Measurements from ENCODE around the gene SHC3. TPM values are rescaled to one million over a fixed set of nuclear protein-coding genes. Genes with fewer than 3 reads are reported as not detected.

Gene SHC3
- total and polyA plus RNA-seq, 2 experiments from 2014 or later: 1.3 to 2.9 TPM

DNA sequence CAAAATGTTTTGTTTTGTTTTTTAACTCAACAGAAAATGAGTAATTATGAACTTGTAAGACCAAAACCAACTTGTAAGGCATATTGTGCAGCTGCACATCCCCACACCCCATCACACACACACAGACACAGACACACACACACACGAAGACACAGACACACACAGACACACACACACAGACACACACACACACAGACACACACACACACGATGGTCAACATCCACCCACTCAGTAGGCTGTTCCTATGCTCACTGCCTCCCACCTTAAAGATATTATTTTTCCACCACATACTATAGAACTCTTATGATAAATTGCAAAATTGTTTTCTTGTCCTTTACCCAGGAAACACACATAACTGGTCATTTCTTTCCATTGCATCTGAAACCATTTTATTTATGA is 6.2 kb downstream of the SHC3 start:
- Mint-ChIP-seq H3K4me3 (no peak overlapping the region), H3K36me3 (ENCODE audit: low read depth) (no peaks in the 10 kb centered on the region), H3K9me3 (no peaks in the 10 kb centered on the region), H3K4me1 (peaks cover 15% of the 10 kb centered on the region), H3K27me3 (ENCODE audit: insufficient read depth, low read depth, poor library complexity) (peaks cover 19% of the 10 kb centered on the region), H3K27ac (no peak overlapping the region)
- H3K4me1 ChIP-seq (ENCODE audit: insufficient read depth): peaks cover 16% of the 10 kb centered on the region
- H3K79me2 ChIP-seq (replicated peaks; ENCODE audit: insufficient read depth): peaks cover 14% of the 10 kb centered on the region; the same call in 1 of the 2 replicates
- TF ChIP-seq POLR2AphosphoS5 (IDR thresholded peaks at IDR 0.05; ENCODE audit: low read depth) (no peak), EZH2 (IDR thresholded peaks at IDR 0.05; ENCODE audit: low read depth, unreplicated experiment) (no peak)
- TF ChIP-seq, protein P1, sequence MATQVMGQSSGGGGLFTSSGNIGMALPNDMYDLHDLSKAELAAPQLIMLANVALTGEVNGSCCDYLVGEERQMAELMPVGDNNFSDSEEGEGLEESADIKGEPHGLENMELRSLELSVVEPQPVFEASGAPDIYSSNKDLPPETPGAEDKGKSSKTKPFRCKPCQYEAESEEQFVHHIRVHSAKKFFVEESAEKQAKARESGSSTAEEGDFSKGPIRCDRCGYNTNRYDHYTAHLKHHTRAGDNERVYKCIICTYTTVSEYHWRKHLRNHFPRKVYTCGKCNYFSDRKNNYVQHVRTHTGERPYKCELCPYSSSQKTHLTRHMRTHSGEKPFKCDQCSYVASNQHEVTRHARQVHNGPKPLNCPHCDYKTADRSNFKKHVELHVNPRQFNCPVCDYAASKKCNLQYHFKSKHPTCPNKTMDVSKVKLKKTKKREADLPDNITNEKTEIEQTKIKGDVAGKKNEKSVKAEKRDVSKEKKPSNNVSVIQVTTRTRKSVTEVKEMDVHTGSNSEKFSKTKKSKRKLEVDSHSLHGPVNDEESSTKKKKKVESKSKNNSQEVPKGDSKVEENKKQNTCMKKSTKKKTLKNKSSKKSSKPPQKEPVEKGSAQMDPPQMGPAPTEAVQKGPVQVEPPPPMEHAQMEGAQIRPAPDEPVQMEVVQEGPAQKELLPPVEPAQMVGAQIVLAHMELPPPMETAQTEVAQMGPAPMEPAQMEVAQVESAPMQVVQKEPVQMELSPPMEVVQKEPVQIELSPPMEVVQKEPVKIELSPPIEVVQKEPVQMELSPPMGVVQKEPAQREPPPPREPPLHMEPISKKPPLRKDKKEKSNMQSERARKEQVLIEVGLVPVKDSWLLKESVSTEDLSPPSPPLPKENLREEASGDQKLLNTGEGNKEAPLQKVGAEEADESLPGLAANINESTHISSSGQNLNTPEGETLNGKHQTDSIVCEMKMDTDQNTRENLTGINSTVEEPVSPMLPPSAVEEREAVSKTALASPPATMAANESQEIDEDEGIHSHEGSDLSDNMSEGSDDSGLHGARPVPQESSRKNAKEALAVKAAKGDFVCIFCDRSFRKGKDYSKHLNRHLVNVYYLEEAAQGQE (IDR thresholded peaks at IDR 0.05; ENCODE audit: unreplicated experiment): no peak
- TF ChIP-seq, protein P2, sequence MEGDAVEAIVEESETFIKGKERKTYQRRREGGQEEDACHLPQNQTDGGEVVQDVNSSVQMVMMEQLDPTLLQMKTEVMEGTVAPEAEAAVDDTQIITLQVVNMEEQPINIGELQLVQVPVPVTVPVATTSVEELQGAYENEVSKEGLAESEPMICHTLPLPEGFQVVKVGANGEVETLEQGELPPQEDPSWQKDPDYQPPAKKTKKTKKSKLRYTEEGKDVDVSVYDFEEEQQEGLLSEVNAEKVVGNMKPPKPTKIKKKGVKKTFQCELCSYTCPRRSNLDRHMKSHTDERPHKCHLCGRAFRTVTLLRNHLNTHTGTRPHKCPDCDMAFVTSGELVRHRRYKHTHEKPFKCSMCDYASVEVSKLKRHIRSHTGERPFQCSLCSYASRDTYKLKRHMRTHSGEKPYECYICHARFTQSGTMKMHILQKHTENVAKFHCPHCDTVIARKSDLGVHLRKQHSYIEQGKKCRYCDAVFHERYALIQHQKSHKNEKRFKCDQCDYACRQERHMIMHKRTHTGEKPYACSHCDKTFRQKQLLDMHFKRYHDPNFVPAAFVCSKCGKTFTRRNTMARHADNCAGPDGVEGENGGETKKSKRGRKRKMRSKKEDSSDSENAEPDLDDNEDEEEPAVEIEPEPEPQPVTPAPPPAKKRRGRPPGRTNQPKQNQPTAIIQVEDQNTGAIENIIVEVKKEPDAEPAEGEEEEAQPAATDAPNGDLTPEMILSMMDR (conservative IDR thresholded peaks at IDR 0.05; ENCODE audit: low read depth in 2 of 2): no peak
- H3K4me3 ChIP-seq: no peak overlapping the region
- no peak for ATAC-seq
- H3K27ac ChIP-seq (ENCODE audit: low read depth): no peak overlapping the region
- no peaks in the 10 kb centered on the region for H3K36me3 ChIP-seq (ENCODE audit: insufficient read depth)
- H3F3A ChIP-seq (replicated peaks; ENCODE audit: low read depth): no peaks in the 10 kb centered on the region
- peaks cover 6% of the 10 kb centered on the region; the same call in 1 of the 2 replicates for H4K20me1 ChIP-seq (replicated peaks; ENCODE audit: insufficient read depth)
- no peaks in the 10 kb centered on the region for H3K9me2 ChIP-seq (ENCODE audit: insufficient read depth)
- H2AFZ ChIP-seq: no peak overlapping the region
- peaks cover 25% of the 10 kb centered on the region for H3K27me3 ChIP-seq (ENCODE audit: insufficient read depth)
- no peak for DNase-seq (ENCODE audit: low spot score)
- no peak overlapping the region for H3K4me2 ChIP-seq

DNA sequence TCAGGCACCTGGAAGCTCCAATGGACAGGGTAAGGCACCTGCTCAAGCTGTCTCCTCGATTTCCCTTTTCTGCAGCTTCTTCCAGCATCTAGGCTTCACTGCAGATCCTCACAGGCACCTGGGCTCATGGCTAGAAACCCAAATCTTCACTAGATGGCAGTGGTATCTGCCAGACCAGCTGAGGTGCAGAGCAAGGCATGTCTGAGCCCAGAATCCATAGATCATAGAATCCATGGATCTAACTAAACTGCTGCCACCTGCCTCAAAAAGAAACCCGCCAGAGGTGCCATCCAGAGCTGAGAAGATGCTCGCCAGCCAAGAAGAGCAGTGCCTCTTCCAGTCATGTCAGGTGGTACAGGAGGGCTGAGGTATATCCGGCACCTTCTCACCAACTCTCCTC is 6.9 kb downstream of the SHC3 start:
- ATAC-seq: peak; percentile 66
- Mint-ChIP-seq H3K36me3 (ENCODE audit: low read depth) (no peaks in the 10 kb centered on the region), H3K27me3 (ENCODE audit: insufficient read depth, low read depth, poor library complexity) (peaks cover 12% of the 10 kb centered on the region), H3K9me3 (no peaks in the 10 kb centered on the region), H3K4me3 (no peak overlapping the region), H3K4me1 (peaks cover 9% of the 10 kb centered on the region), H3K27ac (no peak overlapping the region)
- no peak overlapping the region for H3K4me3 ChIP-seq
- H3K4me1 ChIP-seq (ENCODE audit: insufficient read depth): peaks cover 10% of the 10 kb centered on the region
- no peaks in the 10 kb centered on the region for H3K36me3 ChIP-seq (ENCODE audit: insufficient read depth)
- H4K20me1 ChIP-seq (replicated peaks; ENCODE audit: insufficient read depth): peaks cover 6% of the 10 kb centered on the region; the same call in 1 of the 2 replicates
- H2AFZ ChIP-seq: no peak overlapping the region
- no peaks in the 10 kb centered on the region for H3K9me2 ChIP-seq (ENCODE audit: insufficient read depth)
- peaks cover 14% of the 10 kb centered on the region; the same call in 1 of the 2 replicates for H3K79me2 ChIP-seq (replicated peaks; ENCODE audit: insufficient read depth)
- no peaks in the 10 kb centered on the region for H3F3A ChIP-seq (replicated peaks; ENCODE audit: low read depth)
- peaks cover 18% of the 10 kb centered on the region for H3K27me3 ChIP-seq (ENCODE audit: insufficient read depth)
- H3K4me2 ChIP-seq: no peak overlapping the region
- TF ChIP-seq, protein P1 (IDR thresholded peaks at IDR 0.05; ENCODE audit: unreplicated experiment): no peak
- TF ChIP-seq, protein P2 (conservative IDR thresholded peaks at IDR 0.05; ENCODE audit: low read depth in 2 of 2): peak in 1 of 2 experiments; percentile 62; a peak in 2 of 4 replicates
- no peak overlapping the region for H3K27ac ChIP-seq (ENCODE audit: low read depth)
- DNase-seq (ENCODE audit: low spot score): no peak

All from GM23338 (cell line).